Effector memory CD4-positive, alpha-beta T cell (primary cell): ENCODE data around the gene PTPRN2.

Experiments used
- DNase-seq, 3 donors: peaks; one replicate each; pipeline ENCODE4 v3.0.0-alpha.2; 2020
- H3K27ac ChIP-seq: 2 replicates; pipeline ENCODE4 v1.7.0; 2013; ENCODE audit warnings: mild to moderate bottlenecking, low read length, moderate library complexity; ENCODE audit not compliant: insufficient read depth, poor library complexity, severe bottlenecking
- H3K27me3 ChIP-seq: replicated peaks from 2 replicates; pipeline ENCODE4 v1.7.0; 2013; ENCODE audit warnings: mild to moderate bottlenecking, low read length; ENCODE audit not compliant: insufficient read depth, control insufficient read depth, poor library complexity, severe bottlenecking
- H3K36me3 ChIP-seq: 2 replicates; pipeline ENCODE4 v1.7.0; 2013; ENCODE audit warnings: mild to moderate bottlenecking, low read length, moderate library complexity; ENCODE audit not compliant: control insufficient read depth, insufficient read depth
- H3K4me1 ChIP-seq: 2 replicates; pipeline ENCODE4 v1.7.0; 2013; ENCODE audit warnings: low read length, mild to moderate bottlenecking; ENCODE audit not compliant: control insufficient read depth, insufficient read depth, poor library complexity, severe bottlenecking
- H3K4me3 ChIP-seq: 2 replicates; pipeline ENCODE4 v1.7.0; 2013; ENCODE audit warnings: low read length, low read depth, mild to moderate bottlenecking; ENCODE audit not compliant: insufficient read depth, poor library complexity, severe bottlenecking
- H3K9me3 ChIP-seq: 2 replicates; pipeline ENCODE4 v1.7.0; 2013; ENCODE audit warnings: mild to moderate bottlenecking, low read length, moderate library complexity; ENCODE audit not compliant: control insufficient read depth

Gene PTPRN2

GRCh38 chr7:157662981-157663716 is 924.5 kb downstream of the PTPRN2 start:
- Histone ChIP-seq H3K27ac (no peak overlapping the region), H3K27me3 (no peaks in the 10 kb centered on the region), H3K36me3 (no peaks in the 10 kb centered on the region), H3K4me3 (no peak overlapping the region), H3K4me1 (peaks cover 8% of the 10 kb centered on the region), H3K9me3 (no peaks in the 10 kb centered on the region)
- no peak for DNase-seq

DNA sequence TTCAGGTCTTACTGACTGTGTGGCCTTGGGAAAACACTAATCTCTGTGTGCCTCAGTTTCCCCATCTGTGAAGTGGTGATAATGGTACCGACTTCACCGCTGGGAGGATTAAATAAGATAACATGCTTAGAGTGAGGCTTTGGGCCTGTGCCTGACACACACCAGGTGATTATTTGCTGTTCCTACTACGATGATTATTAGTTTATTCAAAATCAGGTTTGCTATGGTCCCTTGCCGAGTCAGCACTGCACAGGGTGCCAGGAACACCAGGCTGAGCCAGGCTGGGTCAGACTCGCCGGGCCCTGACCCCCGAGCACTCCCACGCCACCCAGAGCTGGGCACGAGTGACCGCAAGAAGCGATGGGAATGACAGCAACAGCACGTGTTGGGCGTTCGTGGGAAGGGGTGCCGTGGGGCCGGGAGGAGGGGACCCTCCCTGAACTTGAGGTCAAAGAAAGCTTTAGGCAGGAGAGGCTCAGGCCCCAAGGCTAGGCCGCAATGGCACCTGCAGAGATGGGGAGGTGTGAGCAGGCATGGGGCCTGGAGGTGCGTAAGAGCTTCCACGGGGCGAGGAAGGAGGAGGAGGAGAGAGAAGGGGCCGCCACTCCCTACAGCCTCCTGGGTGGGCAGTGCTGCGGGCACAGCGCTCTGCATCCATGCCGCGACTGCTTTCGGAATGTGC is 925.4 kb downstream of the PTPRN2 start:
- Histone ChIP-seq H3K4me3 (no peak overlapping the region), H3K27me3 (no peaks in the 10 kb centered on the region), H3K36me3 (no peaks in the 10 kb centered on the region), H3K9me3 (no peaks in the 10 kb centered on the region), H3K4me1 (peaks cover 8% of the 10 kb centered on the region), H3K27ac (no peak overlapping the region)
- no peak for DNase-seq

DNA sequence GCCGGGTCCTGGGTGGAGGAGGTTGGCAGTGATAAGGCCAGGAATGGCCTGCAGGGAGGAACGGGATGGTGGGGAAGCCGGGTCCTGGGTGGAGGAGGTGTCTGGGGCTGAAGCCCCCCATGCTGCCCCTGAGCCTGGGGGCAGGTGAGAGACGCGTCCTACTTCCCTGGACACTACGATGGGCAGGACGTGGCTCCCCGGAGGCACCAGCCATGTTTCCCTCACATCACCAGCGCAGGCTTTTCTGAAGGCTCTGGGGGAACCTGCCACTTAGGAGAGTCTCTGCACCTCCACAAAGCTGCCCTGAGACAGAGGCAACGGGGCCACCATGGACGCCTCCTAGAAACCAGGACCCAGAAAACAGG is 926.0 kb downstream of the PTPRN2 start:
- H3K27me3 ChIP-seq: no peaks in the 10 kb centered on the region
- no peaks in the 10 kb centered on the region for H3K9me3 ChIP-seq
- no peak overlapping the region for H3K27ac ChIP-seq
- H3K4me3 ChIP-seq: no peak overlapping the region
- H3K36me3 ChIP-seq: no peaks in the 10 kb centered on the region
- DNase-seq: no peak
- peaks cover 8% of the 10 kb centered on the region for H3K4me1 ChIP-seq

- H3K4me3 ChIP-seq: no peak overlapping the region
Measured at GRCh38 chr7:157660971-157661610, 926.5 kb downstream of the PTPRN2 start.

DNA sequence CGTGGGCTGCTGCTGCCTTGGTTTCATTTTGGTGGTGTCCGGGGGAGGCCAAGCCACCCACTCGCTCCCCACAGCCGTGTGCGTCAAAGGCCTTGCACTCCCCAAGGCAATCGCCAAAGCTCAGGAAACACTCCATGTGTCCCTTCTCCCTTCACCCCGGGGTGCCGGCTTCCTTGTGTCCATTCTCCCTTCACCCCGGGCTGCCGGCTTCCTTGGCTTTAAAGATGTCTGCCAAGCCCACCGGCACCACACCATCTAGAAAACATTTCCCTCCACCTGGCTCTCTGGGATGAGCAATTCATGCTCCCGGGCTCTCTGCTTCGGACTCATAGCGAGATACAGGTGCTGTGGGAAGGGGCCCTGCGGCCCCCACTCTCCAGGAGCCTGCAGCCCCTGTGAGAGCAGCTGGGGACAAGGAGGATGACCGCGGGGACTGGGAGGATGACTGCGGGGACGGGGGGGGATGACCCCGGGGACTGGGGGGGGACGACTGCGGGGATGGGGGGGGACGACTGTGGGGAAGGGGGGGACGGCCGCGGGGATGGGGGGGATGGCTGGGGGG is 928.7 kb downstream of the PTPRN2 start:
- no peak for DNase-seq
- no peaks in the 10 kb centered on the region for H3K9me3 ChIP-seq
- peaks cover 8% of the 10 kb centered on the region for H3K4me1 ChIP-seq
- no peaks in the 10 kb centered on the region for H3K36me3 ChIP-seq
- H3K27ac ChIP-seq: no peak overlapping the region
- H3K27me3 ChIP-seq: no peaks in the 10 kb centered on the region
- no peak overlapping the region for H3K4me3 ChIP-seq

More at GRCh38 chr7:157660971-157661610, 926.5 kb downstream of the PTPRN2 start:
- peaks cover 8% of the 10 kb centered on the region for H3K4me1 ChIP-seq
- DNase-seq: no peak
- no peaks in the 10 kb centered on the region for H3K36me3 ChIP-seq
- no peaks in the 10 kb centered on the region for H3K9me3 ChIP-seq
- H3K27me3 ChIP-seq: no peaks in the 10 kb centered on the region
- H3K27ac ChIP-seq: no peak overlapping the region

- DNase-seq: no peak
- Histone ChIP-seq H3K27me3 (no peaks in the 10 kb centered on the region), H3K4me1 (peaks cover 8% of the 10 kb centered on the region), H3K9me3 (no peaks in the 10 kb centered on the region), H3K36me3 (no peaks in the 10 kb centered on the region), H3K4me3 (no peak overlapping the region), H3K27ac (no peak overlapping the region)
Measured at GRCh38 chr7:157657741-157658740, 929.6 kb downstream of the PTPRN2 start.

GRCh38 chr7:157656195-157656769 is 931.3 kb downstream of the PTPRN2 start:
- peaks cover 8% of the 10 kb centered on the region for H3K4me1 ChIP-seq
- H3K4me3 ChIP-seq: no peak overlapping the region
- H3K36me3 ChIP-seq: no peaks in the 10 kb centered on the region
- H3K27ac ChIP-seq: no peak overlapping the region
- no peaks in the 10 kb centered on the region for H3K9me3 ChIP-seq
- no peaks in the 10 kb centered on the region for H3K27me3 ChIP-seq
- no peak for DNase-seq

GRCh38 chr7:157654350-157654749 is 933.3 kb downstream of the PTPRN2 start:
- Histone ChIP-seq H3K27me3 (no peaks in the 10 kb centered on the region), H3K9me3 (no peaks in the 10 kb centered on the region), H3K27ac (no peak overlapping the region), H3K4me1 (peaks cover 3% of the 10 kb centered on the region), H3K4me3 (no peak overlapping the region), H3K36me3 (no peaks in the 10 kb centered on the region)
- no peak for DNase-seq

DNA sequence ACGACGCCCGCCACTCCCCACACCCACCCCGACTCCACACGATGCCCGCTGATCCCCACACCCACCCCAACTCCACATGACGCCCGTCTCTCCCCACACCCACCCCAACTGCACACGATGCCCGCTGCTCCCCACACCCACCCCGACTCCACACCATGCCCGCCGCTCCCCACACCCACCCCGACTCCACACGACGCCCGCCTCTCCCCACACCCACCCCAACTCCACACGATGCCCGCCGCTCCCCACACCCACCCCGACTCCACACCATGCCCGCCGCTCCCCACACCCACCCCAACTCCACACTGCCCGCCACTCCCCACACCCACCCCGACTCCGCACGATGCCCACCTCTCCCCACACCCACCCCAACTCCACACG is 933.8 kb downstream of the PTPRN2 start:
- Histone ChIP-seq H3K27ac (no peak overlapping the region), H3K36me3 (no peaks in the 10 kb centered on the region), H3K4me1 (peaks cover 3% of the 10 kb centered on the region), H3K27me3 (no peaks in the 10 kb centered on the region), H3K9me3 (no peaks in the 10 kb centered on the region), H3K4me3 (no peak overlapping the region)
- DNase-seq: no peak
